ENCODE measurements around the gene HKDC1. TPM values are rescaled to one million over a fixed set of nuclear protein-coding genes. Genes with fewer than 3 reads are reported as not detected.
"Not testable (repeated sequence)": the region's sequence is repeated elsewhere in the genome, so short reads cannot be mapped to it uniquely, and the experiment has no call there.

The HKDC1 gene
- total RNA-seq, 2 experiments from 2014 or later: 10.0 to 10.9 TPM

DNA sequence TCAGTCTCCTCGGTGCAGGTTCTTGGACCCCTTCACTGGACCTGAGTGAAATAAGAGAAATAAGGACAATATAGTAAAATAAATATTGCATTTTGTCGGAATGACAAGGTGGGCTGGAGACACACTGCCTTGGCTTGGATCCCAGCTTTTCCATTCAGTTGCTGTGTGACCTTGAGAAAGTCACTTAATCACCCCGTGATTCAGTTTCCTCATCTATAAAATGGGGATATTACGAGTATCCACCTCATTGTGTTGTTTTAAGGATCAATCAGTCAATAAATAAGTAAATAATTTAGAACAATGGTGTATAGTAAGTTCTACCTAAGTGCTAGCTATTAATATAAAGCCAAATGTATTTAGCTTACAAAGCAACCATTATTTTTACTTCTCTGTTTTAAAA, 87.3 kb downstream of the HKDC1 start:
- POLR2A ChIA-PET: no interaction called here
- H3K9me3 Mint-ChIP-seq: no peaks in the 10 kb centered on the region
- CTCF ChIA-PET: interaction anchor here (1.0 kb wide), 1 partner anchor 17 kb away, joined by 4 read pairs; no protein-coding TSS in a partner anchor
- H3K4me3 Mint-ChIP-seq: no peak overlapping the region
- H3K4me1 Mint-ChIP-seq: no peaks in the 10 kb centered on the region
- H3K27me3 Mint-ChIP-seq: peaks cover 4% of the 10 kb centered on the region
- no peak for DNase-seq
- H3K36me3 Mint-ChIP-seq (ENCODE audit: low read depth): no peaks in the 10 kb centered on the region
- no peak overlapping the region for H3K27ac Mint-ChIP-seq

DNA sequence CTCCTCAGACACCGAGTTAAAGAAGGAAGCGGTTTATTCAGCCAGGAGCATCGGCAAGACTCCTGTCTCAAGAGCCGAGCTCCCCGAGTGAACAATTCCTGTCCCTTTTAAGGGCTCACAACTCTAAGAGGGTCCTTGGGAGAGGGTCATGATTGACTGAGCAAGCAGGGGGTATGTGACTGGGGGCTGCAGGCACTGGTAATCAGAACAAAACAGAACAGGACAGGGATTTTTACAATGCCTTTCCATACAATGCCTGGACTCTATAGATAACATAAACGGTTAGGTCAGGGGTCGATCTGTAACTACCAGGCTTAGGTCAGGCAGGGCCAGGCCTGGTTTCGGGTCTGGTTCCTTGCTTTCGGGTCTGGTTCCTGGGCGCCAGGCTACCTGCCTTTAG, 88.2 kb downstream of the HKDC1 start:
- H3K36me3 Mint-ChIP-seq (ENCODE audit: low read depth); H3K4me1 Mint-ChIP-seq; H3K27me3 Mint-ChIP-seq; DNase-seq; H3K27ac Mint-ChIP-seq; H3K9me3 Mint-ChIP-seq; POLR2A ChIA-PET; H3K4me3 Mint-ChIP-seq: not testable (repeated sequence)
- CTCF ChIA-PET: interaction anchor here (0.6 to 0.7 kb wide), 2 partner anchors 62 to 100 kb away, joined by 3 to 5 read pairs; no protein-coding TSS in a partner anchor

DNA sequence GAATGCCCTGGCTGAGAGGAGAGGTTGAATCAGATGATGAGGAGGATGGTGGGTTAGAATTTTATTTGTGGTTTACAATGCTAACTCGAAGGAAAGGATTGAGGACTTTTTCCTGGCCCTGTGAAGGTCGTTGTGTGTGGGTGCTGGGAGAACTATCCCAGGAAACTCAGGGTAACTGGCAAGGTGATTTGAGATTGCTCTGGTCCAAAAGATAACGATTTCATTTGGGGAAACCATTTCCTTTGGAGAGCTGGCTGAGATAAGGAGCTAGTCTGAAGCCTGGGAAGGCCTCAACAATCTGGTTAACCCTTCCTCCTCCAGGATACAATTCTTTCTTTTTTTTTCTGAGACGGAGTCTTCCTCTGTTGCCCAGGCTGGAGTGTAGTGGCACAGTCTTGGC, 91.2 kb downstream of the HKDC1 start:
- Mint-ChIP-seq H3K27ac (no peak overlapping the region), H3K4me3 (no peak overlapping the region), H3K4me1 (peaks cover 6% of the 10 kb centered on the region), H3K9me3 (no peaks in the 10 kb centered on the region), H3K36me3 (ENCODE audit: low read depth) (no peaks in the 10 kb centered on the region), H3K27me3 (peaks cover 4% of the 10 kb centered on the region)
- ChIA-PET POLR2A (interaction anchor here (0.6 kb wide), 2 partner anchors 9 to 25 kb away, joined by 3 to 9 read pairs; no protein-coding TSS in a partner anchor), CTCF (interaction anchor here (0.6 kb wide), 1 partner anchor 97 kb away, joined by 3 read pairs; no protein-coding TSS in a partner anchor)
- DNase-seq: no peak

DNA sequence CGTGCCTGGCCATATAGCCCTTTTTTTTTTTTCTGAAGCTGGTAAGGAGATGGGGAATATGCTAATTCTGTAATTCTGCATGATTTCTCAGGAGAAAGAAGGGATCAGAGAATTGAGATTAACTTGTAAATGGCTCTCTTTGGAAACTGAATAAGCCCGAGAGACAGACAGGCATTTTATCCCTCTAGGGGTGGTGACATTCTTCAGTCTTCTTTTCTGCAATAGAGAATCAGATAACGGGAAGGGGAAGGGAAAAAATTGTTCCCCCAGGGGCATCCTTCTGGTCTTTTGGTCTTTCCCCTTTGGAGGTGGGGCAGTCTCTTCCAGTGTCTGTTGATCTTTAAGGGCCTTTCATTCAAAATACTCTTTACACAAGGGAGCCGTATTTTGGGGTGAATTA, 92.4 kb downstream of the HKDC1 start:
- CTCF ChIA-PET: interaction anchor here (0.7 kb wide), 1 partner anchor 837 kb away, joined by 3 read pairs; no protein-coding TSS in a partner anchor
- Mint-ChIP-seq H3K4me3 (no peak overlapping the region), H3K9me3 (no peaks in the 10 kb centered on the region), H3K36me3 (ENCODE audit: low read depth) (no peaks in the 10 kb centered on the region), H3K27ac (no peak overlapping the region), H3K27me3 (no peaks in the 10 kb centered on the region), H3K4me1 (peaks cover 12% of the 10 kb centered on the region)
- POLR2A ChIA-PET: no interaction called here
- no peak for DNase-seq

DNA sequence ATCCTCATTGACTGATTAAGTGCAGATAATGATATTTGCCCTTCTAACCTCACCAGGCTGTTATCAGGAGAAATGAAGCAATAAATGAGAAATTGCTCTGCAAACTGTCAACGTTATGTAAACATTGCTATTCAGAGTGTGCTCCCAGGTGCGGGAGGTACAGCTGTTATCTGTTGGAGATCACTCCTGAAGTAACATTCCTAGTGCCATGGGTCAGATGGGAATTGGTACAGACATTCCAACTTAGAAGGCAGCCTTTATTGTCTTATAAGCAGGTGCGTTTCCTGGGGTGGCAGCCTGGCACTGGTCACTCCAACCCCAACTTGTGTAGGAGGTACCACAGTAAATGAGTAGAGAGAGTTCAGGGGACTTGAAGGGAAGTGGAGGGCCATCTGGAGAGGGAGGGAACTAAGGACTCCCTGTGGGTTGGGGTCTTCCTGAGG, 95.0 kb downstream of the HKDC1 start:
- peaks cover 11% of the 10 kb centered on the region for H3K36me3 Mint-ChIP-seq (ENCODE audit: low read depth)
- H3K9me3 Mint-ChIP-seq: no peaks in the 10 kb centered on the region
- H3K27ac Mint-ChIP-seq: no peak overlapping the region
- H3K27me3 Mint-ChIP-seq: no peaks in the 10 kb centered on the region
- ChIA-PET POLR2A (no interaction called here), CTCF (interaction anchor here (0.9 kb wide), 1 partner anchor 73 kb away, joined by 3 read pairs; no protein-coding TSS in a partner anchor)
- no peak for DNase-seq
- peaks cover 22% of the 10 kb centered on the region for H3K4me1 Mint-ChIP-seq
- H3K4me3 Mint-ChIP-seq: no peak overlapping the region

DNA sequence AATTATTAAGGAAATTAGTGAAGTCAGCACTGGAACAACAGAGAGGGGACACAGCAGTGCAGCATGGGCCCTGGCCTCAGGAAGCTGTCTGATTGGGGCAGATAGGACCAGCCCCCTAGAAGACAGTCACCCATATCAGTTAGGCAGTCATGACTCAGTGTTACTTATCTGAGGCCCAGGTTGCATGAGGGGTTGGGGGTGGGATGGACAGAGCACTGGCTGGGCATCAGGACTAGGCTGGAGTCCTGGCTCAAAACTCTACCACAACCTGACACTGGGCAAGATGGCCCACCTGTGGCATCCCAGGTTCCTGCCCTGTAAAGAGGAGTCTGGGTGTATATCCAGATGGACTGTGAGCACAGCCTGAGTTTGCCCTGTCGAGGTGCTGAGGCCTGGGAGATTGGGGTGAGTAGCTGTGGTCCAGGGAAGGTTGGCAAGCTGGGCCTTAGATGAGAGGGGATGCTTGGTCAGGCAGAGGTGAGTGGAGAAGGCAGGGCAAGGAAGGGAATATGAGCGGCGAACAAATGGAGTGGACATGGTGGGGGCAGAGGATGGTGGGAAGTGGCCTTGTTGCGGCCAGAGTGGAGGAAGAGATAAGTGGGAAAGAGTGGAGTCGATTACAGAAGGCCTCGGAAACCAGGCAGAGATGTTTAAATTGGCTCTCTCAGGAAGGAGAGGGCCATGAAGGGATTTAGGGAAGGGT, 95.6 kb downstream of the HKDC1 start:
- peaks cover 28% of the 10 kb centered on the region for H3K4me1 Mint-ChIP-seq

DNA sequence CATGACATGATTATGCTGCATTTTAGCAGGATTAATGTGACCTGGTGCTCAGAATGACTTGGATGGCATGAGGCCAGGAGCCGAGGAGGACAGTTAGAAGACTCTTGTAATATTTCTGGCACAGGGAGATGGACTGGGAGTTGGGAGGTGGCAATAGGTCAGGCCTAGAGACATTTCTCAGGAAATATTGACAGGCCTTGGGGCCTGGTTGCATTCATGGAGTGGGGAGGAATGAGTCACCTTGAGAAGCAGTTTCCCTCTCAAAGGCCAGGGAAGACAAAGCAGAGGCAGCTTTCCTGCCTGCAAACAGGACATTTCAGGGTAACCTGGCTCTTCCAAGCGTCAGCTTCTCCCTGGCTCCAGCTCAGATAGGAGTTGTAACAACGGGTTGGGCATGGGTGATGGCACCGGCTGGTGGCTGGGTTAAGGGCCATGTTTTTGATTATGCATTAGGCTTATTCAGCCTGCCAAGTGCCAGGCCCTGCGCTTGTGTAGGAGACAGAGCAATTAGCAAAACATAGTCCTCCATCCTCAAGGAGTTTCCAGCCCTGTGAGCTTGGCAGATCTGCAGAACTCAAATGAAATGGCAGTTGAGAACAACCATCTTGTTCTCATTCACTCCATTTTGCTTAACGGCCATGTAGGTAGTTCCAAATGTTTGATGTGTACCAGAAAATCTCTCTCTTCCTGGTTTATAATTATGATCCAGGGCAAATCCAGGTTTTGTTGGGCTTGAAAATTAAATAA, 96.4 kb downstream of the HKDC1 start:
- Mint-ChIP-seq H3K4me3 (no peak overlapping the region), H3K27me3 (no peaks in the 10 kb centered on the region), H3K36me3 (ENCODE audit: low read depth) (peaks cover 16% of the 10 kb centered on the region), H3K9me3 (no peaks in the 10 kb centered on the region), H3K4me1 (peaks cover 35% of the 10 kb centered on the region), H3K27ac (peak overlapping the region; percentile 69)
- DNase-seq: no peak
- ChIA-PET CTCF (interaction anchor here (0.9 to 2.0 kb wide), 6 partner anchors 20 to 112 kb away, joined by 3 to 5 read pairs (median 3); no protein-coding TSS in a partner anchor), POLR2A (no interaction called here)

More for the DNA sequence above, 95.6 kb downstream of the HKDC1 start:
- Mint-ChIP-seq H3K9me3 (no peaks in the 10 kb centered on the region), H3K4me3 (no peak overlapping the region), H3K27ac (peak overlapping the region; percentile 1), H3K27me3 (no peaks in the 10 kb centered on the region), H3K36me3 (ENCODE audit: low read depth) (peaks cover 11% of the 10 kb centered on the region)
- POLR2A ChIA-PET: no interaction called here
- no peak for DNase-seq
- CTCF ChIA-PET: interaction anchor here (0.9 to 2.0 kb wide), 3 partner anchors 20 to 93 kb away, joined by 3 to 5 read pairs (median 4); no protein-coding TSS in a partner anchor

Other genes starting within 250 kb of the HKDC1 start
- gene KIFBP, start 231.5 kb upstream of the HKDC1 start, total RNA-seq: 10 to 100 TPM; 13.8 to 15.1 TPM
- gene SRGN, start 132.2 kb upstream of the HKDC1 start, total RNA-seq: 100 to 1,000 TPM; 174 to 192 TPM
- 10 to 100 TPM; 38.2 to 40.5 TPM for gene VPS26A, start 96.2 kb upstream of the HKDC1 start, total RNA-seq
- 10 to 100 TPM; 33.2 to 34.5 TPM for gene SUPV3L1, start 40.1 kb upstream of the HKDC1 start, total RNA-seq
- 100 to 1,000 TPM; 126 to 127 TPM for gene HK1, start 58.2 kb downstream of the HKDC1 start, total RNA-seq
- not detected for gene TACR2, start 196.6 kb downstream of the HKDC1 start, total RNA-seq
- gene TSPAN15, start 231.1 kb downstream of the HKDC1 start, total RNA-seq: 1 to 10 TPM; 3.6 to 4.2 TPM

Measured in activated CD4-positive, alpha-beta T cell treated with anti-CD3 and anti-CD28 coated beads, Interleukin-2, amount 10 ng/mL, durations not matched to agents 7 days and 5 days (primary cell).